Amniotic epithelial cell (primary cell): ENCODE results near the gene LRP2BP.
"Not testable (repeated sequence)": the region's sequence is repeated elsewhere in the genome, so short reads cannot be mapped to it uniquely, and the experiment has no call there.

Experiments used
- DNase-seq: peaks from one replicate; pipeline ENCODE4 v3.0.0-alpha.2; 2010; ENCODE audit warnings: low read depth

The LRP2BP gene

GRCh38 chr4:185325721-185326120, 70.0 kb downstream of the LRP2BP start:
- not testable (repeated sequence) for DNase-seq

GRCh38 chr4:185324361-185324760, 71.4 kb downstream of the LRP2BP start:
- DNase-seq: peak; percentile 83

GRCh38 chr4:185323606-185324005, 72.1 kb downstream of the LRP2BP start:
- DNase-seq: no peak

- DNase-seq: peak; percentile 65
Measured at GRCh38 chr4:185322803-185323202, 72.9 kb downstream of the LRP2BP start.

GRCh38 chr4:185318679-185319078, 77.0 kb downstream of the LRP2BP start:
- peak; percentile 26 for DNase-seq

- DNase-seq: no peak
Measured at GRCh38 chr4:185317880-185318279, 77.8 kb downstream of the LRP2BP start.

- not testable (repeated sequence) for DNase-seq
Measured at GRCh38 chr4:185317462-185317861, 78.3 kb downstream of the LRP2BP start.
